GM04504 (cell line): ENCODE results near the gene ASNSD1.

ENCODE experiments used
- DNase-seq: peaks from one replicate; pipeline ENCODE4 v3.0.0-alpha.2; 2012; ENCODE audit warnings: low read depth

Gene ASNSD1

DNA sequence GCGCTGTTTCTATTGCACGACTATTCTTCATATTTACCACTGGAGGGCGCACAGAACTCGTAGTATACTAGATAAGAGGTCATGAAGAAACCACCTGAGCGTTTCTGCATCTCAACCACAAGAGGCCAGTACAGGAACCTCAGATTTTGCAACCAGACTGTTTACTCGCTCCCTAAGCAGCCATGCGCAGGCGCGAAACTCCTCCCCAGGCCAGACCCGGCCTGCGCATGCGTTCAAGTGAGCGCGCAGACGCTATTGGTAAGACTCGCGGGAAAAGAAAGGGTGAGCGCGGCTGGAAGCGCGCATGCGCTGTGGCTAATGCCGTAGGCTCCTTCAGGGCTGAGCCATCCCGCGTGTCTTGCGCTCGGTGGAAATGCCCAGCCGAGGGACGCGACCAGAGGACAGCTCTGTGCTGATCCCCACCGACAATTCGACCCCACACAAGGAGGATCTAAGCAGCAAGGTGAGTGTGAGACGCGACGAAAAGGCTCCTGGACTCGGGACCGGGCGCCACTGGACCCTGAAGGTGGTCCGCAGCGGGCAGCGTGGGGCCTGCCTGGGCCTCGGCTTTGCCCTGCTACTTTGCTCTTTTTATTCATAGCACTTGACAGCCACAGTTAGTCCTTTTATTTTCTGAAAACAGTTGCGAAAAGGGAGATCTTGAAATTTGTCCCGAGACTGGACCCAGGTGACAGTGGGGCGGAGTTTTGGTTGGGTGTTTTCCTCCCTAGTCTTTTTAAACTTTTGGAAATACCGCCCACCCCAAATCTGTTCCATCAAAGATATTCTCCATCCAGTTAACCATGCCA lies at the start of gene ASNSD1:
TSS of gene ASNSD1 (plus strand) at position 312 of the 809 bp plus-strand sequence. CDS start 4,674 bp downstream, outside the sequence.
- DNase-seq, result peak; percentile 99

DNA sequence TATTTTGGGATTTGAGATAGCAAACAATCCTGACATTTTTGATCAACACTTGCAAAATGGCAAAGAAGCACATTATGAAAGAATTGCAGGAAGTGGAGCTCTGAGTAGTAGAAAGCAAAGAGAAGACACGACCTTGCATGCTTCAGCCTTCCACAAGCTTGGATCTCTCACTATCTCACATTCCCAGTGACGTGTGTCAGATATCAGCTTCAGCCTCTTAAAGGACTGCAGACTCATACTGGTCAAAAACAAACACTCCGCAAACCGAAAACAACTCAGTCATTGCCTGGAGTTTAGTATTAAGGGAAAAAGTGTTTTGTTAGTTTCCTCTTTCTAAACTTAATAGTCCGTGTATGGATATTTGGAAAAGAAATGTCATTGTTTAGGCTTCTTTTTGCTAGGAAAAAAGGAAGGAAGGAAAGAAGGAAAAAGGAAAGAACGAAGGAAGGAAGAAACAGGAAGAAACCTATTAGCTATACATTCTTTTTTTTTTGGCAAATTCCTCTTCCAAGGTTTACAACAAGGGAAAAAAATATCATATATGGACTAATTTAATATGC lies 48.1 kb upstream of the ASNSD1 start:
- no peak for DNase-seq

DNA sequence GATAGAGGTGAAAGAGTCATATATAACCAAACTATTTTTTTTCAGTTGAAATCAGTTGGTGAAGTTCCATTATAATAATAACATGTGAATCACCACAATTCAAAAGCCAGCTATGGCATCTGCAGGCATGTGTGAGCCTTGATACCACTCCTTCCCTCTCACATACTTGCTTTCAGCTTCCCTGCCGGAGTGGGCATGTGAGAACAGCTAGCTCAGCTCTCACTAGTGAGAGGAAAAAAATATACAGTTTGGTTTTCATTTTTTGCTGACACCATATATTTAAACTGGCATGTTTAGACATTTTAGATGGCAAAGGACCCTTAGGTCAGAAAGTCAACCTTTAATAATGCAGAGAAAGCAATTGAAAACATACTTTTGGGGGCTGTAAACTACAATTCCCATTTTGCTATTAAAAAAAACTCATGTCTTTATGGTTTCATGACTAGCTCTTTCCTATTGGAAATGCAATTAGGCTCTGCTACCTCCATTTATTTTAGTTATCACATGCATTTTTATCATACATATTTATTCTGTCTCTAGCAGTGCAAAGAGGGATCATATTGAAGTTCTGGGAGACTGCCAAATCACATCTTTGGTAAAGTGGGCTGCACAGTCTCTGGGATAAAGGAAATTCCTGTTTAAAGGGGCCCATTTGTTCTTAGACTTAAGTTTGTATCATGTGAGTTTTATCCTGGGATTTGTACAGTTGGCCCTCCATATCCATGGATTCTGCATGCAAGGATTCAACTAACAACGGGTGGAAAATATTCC lies 47.4 kb upstream of the ASNSD1 start:
- DNase-seq, result no peak

DNA sequence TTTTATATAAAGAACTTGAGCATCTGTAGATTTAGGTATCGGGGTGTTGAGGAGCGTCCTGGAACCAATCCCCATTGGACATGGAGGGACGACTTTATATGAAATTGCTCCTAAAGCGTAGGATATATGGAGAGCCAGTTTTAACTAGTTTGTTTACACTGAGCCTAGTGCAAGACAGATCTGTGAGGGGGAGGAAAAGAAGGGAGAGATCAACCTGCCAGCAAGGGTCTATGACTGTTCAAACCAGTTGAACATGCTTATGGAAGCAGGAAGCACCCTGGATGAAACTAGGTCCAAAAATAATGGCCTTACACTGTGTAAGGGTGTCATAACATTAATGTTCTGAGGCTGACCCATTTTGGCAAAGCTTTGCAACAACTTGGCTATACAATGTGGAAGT lies 46.7 kb upstream of the ASNSD1 start:
- no peak for DNase-seq

DNA sequence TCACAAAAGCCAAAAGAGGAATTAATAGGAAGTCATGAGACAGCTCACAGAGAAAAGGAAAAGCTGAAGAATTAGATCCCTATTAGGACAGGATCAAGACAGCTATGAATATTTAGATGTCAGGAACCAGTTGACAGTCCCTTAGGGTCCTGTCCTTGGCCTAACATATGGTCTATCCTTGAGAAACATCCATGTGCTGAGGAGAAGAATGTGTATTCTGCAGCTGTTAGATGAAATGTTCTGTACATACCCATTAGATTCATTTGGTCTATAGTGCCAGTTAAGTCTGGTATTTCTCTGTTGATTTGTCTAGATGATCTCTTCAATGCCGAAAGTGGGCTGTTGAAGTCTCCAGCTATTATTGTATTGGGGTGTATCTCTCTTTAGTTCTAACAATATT lies 43.1 kb upstream of the ASNSD1 start:
- no peak for DNase-seq

DNA sequence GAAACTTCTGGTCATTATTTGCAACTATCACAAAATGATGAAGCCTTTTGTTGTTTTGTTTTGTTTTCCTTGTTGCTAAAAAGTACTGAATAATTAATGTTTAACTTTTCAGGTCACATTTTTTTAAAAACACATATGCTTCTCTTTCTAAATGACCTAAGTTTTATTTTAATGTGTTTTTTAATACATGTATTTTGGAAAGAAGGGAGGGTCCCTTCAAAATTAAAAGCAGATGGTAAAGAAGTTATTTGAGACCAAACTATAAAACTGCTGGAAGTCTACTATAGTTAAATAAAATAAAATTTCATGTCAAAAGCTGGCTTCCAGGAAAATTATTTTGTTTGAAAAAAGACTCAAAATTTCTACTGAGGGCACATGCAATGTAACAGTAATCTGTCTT lies 39.5 kb upstream of the ASNSD1 start:
- no peak for DNase-seq

DNA sequence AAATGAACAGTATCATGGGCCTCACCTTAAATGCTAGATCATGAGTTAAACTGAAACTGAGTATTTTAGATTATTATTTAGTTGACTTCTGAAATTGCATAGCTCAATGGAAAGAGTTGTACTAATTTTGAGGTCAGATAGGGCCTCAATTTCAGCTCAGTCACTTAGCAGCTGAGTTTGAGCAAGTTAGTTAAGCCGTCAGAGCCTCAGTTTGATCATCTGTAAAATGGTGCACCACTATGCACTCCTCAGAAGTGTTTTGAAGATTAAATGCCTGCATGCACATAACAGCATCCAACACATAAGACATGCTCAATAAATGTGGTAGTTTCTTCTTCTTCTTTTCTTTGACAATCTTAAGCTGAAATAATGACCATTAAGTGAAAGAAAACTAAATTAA lies 38.2 kb upstream of the ASNSD1 start:
- no peak for DNase-seq

DNA sequence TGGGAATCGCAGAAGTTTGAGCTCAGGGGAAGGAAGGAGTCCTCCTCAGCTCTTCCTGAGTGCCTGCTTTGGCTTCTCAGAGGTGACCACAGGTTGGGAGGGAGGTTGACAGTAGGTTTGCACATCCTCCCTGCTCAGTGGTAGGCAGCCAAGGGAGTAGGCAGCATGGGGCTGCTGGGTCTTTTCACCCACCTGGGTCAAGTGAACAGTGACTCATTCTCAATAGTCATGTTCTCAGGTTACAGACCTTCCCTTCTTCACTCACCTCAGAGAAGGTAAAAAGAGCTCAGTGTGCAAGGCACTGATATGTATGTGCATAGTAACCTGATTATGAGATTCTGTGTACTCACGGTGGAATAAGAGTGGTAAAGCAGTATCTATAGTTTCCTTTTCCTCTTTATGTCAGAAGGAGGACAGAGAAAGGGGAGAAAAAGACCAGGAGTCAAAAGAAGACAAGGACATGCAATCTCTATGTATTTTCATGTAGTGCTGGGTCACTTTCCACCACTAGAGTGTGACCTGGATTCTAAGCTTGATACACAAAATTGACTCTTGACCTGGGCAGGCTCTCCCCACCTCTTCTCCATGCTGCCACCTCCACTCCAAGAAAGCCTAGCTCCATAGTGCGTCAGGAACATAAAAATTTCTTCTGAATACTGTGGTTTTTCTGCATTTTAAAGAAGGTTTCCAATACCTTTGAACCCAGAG lies 36.5 kb upstream of the ASNSD1 start:
- DNase-seq, result no peak

DNA sequence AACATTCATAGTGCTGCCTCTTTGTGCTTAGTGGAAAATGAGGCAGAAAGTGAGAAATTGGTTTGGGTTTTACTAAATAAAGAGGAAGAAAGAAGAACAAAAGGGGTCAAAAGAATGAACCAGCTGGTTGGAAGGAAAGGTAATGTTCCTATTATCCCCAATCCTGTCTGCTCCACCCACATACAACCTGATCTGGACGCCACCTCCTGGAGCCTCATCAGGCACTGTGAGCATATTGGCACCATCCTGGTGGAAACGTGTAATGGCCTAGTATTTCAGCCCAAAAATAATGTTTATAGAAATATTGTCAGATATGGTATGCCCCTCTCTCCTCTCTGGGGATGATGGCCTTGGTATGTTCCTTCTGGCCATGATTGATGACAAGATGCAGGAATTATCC lies 35.6 kb upstream of the ASNSD1 start:
- DNase-seq, result no peak

DNA sequence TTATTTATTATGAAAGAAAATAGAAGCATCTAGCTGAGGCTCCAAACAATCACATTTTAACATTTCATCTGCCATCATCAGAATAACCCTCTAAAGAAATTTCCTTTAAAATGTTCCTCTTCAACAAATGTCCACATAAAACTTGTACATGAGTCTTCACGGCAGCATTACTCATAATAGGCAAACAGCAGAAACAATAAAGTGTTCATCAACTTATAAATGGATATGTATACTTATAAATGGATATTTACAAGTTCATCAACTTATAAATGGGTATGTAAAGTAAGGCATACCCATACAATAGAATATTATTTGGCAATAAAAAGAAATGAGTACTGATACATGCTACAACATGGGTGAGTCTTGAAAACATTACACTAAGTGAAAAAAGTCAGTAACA lies 33.5 kb upstream of the ASNSD1 start:
- no peak for DNase-seq

DNA sequence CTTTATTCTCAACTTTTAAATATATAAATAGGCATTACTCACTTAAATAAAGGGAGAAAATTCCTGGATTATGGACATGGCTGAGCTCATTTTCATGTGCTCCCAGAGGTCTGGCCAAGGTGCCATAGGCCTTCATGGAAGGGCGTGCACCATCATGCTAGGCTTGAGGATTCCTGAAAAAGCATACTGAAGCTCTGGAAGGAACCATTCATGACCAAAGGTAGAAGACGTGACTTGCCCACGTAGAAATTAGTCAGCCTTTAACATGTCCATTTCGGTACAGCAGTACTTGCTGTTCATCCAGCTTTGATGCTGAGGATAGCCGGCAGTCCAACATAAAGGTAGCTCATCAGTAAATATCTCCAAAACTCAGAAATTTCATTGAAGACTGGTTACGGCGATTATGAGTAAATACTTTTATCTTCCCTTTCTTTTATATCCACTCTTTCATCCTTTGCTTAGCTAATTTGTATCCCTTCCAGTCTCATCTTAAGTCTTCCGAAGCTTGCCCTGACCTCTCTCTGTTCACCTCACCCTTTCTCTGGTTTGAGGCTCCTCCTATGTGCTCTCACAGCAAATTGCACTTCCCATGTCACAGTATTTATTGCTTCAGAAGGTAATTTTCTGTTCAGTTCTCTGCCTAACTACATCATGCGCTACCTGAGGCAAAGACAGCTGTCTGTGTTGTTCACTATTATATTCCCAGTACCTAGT lies 32.3 kb upstream of the ASNSD1 start:
- no peak for DNase-seq

DNA sequence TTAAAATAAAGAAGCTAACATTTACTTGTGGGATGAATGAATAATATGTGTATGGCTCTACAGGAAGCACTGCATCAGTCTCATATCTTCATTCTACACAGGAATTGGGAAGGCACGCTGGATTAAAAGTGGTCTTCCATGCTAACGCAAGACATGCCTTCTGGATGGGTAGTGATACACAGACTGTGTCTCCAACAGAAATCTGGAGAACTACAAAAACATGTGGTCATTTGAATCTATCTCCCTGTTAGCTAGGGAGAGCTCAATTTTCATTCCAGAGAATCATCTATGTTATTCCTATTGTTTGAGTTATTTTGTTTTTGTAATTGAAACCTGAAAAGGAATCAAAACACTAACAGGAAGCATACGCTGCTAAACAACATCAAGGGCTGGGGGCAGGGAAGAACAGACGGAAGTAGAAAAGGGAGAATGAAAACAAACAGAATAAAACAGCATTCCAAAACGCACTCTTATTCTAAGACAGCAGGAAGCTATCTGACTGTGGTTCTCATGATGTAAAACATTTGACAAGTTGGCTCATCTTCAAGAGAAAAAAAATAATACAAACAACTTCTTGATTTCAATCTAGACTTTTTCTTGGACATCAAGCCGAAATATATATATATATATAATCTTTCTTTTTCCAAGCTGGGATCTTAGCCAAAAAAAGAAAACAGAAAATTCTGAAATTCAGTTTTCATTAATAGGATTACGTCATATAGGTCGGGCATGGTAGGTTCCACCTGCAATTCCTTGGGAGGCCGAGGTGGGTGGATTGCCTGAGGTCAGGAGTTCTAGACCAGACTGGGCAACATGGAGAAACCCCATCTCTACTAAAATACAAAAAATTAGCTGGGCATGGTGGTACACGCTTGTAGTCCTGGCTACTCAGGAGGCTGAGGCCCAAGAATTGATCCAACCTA lies 31.5 kb upstream of the ASNSD1 start:
- no peak for DNase-seq

DNA sequence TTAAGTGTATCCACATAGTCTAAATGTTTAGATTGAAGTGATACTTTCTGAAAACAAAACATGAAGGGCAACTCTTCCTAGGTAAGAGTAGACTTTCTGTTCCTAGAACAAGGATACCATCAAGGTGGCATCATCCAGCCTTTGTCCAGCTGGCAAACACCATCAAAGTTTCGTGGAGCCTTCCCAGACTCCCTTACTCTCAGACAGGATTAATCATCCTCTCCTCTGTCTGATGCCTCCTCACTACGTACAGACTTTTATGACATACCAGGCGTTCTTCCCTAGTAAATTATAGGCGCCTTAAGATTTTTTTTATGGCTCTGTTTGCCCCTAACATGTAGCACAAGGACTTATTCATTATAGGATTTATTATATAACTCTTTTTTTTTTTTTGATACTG lies 29.4 kb upstream of the ASNSD1 start:
- no peak for DNase-seq

DNA sequence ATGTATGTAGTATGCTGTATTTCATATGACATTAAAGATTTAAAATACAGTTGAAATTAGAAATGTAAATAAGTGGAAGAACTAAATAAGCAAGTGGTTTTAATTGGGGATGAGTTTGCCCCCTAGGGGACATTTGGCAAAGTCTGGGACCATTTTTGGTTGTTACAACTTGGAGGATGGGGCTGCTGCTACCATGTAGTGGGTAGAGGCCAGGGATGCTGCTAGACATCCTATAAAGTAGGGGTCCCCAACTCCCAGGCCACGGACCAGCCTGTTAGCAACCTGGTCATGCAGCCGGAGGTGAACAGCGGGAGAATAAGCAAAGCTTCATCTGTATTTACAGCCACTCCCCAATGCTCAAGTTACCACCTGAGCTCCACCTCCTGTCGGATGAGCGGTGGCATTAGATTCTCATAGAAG lies 27.9 kb upstream of the ASNSD1 start:
- no peak for DNase-seq

DNA sequence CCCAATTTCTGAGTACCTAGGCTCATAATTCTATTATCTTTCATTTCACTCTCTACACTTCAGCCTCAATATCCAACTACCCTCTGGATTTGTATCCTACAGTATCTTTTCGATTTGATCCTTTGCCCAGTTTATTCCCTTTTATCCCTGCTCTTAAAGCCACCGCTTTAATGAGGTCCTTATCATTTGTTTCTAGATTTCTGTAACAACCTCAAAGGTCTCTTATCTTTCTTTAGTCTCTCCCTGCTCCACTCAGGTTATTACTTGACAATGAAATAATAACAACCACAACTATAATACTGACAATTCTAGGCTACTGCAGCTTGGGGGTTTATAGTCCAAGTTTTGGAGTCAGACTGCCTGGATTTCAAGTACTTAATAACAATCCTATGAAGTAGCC lies 25.9 kb upstream of the ASNSD1 start:
- DNase-seq, result no peak

DNA sequence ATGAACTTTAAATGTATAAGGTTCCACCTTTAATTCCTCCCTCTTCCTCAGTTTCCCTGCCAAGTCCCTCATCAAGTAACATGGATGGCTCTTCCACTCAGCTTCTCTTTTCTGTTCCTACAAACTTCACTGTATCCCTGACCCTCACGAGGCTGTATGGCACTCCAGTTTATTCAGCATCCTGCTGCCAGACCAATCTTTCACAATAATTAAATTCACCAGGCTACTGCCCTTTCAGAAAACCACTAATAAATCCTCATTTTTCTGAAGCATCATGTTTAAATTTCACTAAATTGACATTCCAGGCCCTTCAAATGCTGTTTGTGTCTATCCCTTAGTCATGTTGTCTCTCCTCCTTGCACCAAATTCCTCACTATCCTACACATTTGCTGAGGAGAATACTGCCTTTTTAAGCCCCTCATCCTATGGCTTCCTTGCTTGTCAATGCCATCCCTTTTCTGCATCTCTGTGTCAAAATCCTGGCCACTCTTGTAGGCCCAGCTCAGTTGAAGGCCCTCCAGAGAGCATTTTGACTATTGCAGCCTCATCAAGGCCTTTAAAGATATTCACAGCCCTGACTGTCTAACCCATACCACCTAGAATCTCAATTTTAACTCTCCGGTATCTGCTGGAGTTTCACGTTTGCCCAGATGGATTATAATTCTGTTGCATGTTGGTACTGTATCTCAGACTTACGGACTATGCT lies 22.8 kb upstream of the ASNSD1 start:
- DNase-seq, result no peak

DNA sequence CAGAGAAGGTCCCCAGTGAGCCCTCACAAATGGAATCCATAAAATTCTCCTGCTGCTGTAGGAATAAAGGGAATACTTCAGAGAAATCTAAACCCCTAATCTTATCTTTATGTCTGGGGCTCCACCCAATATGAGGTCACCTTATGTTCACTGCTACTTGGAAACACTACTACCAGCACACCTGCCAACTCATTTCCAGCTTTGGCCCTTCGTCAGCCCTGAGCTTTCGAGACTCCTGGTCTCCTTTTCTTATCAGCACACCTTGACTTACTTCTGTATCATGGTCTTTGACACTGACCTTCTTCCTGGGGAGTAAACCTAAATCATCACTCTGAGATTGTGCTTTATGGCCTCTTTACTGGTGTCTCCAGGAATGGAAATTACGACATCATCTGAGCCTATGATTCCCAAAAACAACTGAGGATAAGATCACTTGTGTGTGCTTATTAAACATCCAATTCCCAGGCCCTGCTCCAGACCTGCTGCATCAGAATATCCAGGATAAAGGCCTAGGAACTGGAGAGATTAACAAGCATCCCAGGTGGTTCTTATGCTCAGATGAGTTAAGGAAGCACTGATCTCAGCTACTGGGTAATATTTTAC lies 22.2 kb upstream of the ASNSD1 start:
- DNase-seq, result no peak

DNA sequence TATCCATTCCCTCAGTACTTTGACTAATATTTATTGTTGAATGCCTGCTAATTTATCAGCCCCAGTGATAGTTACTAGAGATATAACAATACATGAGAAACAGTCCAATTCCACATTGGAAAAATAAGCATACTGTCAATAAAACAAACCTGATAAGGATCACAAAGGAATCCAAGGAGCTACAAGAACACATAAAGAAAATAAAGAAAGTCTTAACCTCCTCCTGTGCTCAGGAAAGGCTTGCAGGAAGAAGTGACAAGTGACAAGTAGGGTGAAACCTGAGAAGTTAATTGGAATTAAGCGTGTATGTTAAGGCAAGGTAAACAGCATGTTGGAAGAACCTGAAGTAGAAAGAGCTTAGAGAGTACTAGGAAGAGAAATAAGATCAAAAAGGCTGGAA lies 20.3 kb upstream of the ASNSD1 start:
- DNase-seq, result no peak

DNA sequence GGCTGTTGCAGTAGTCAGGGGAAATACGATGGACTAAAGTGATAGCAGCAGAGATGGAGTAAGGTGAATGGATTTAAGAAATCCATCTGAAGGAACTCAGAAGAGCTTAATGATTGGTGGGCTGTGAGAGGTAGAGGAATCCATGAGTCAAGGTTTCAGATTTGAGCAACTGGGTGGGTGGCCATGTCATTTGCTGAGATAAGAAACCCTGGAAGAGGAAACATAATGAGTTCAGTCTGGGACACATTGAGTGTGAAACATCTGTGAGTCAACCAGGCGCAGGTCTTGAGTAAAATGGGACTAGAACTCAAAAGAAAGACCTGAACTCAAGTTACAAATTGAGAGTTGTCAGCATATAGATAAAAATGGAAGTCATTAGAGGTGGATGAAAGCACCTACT lies 19.7 kb upstream of the ASNSD1 start:
- no peak for DNase-seq

DNA sequence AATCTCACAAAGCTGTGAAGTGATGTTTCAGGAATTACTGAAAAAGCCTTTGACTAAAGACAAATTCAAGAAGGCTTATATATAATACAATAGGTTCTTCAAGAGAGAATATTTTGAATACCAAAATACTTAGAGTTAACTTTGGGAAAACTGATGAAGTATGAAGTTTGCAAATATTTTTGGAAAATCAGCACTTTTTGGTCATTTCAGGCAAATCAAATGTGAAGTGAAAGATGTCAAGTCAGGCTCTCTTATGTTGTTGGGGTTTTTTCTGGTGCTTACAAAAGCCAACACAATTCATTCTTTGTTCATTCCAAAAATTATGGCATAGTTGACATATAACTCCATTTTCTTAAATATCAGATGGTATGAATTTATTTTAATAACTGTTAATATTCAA lies 14.7 kb upstream of the ASNSD1 start:
- no peak for DNase-seq
